ENCODE results near the gene FAM241A.

DNA sequence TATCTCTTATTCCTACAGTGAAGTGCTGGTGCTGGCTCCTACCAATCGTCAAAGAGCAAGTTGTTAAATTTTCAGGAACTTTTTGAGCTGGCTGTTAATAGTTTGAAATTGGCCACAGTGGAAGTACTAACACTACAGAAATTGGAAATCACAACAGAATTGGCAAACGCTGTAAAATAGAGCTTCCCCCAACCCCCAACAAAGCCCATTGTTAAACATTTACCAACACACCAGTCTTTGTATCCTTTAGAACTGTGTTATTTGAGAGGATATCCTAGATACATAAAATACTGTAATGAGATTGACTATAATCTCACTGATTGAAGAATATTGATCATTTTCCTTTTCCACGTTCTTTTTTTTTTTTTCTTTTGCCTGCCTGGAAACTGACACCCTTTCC lies 37.4 kb downstream of the FAM241A start:
- TF ChIP-seq, protein P1, sequence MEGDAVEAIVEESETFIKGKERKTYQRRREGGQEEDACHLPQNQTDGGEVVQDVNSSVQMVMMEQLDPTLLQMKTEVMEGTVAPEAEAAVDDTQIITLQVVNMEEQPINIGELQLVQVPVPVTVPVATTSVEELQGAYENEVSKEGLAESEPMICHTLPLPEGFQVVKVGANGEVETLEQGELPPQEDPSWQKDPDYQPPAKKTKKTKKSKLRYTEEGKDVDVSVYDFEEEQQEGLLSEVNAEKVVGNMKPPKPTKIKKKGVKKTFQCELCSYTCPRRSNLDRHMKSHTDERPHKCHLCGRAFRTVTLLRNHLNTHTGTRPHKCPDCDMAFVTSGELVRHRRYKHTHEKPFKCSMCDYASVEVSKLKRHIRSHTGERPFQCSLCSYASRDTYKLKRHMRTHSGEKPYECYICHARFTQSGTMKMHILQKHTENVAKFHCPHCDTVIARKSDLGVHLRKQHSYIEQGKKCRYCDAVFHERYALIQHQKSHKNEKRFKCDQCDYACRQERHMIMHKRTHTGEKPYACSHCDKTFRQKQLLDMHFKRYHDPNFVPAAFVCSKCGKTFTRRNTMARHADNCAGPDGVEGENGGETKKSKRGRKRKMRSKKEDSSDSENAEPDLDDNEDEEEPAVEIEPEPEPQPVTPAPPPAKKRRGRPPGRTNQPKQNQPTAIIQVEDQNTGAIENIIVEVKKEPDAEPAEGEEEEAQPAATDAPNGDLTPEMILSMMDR (IDR thresholded peaks at IDR 0.05): no peak
- no peak for TF ChIP-seq EZH2phosphoT487 (IDR thresholded peaks at IDR 0.05)

Measured in neural progenitor cell (in vitro differentiated cells).